Lower lobe of right lung (tissue), 2 donors: ENCODE results near the gene COG1. TPM values are rescaled to one million over a fixed set of nuclear protein-coding genes. Genes with fewer than 3 reads are reported as not detected.
A peak's percentile ranks its signal among the peaks of the same experiment; 100 is the strongest.

Experiments used
- ATAC-seq, 2 donors: fragments of 200-7000 bp; cut with Tn5 transposase; one replicate each; pipeline ENCODE4 v1.9.1; 2020 to 2022; ENCODE audit warnings: mild to moderate bottlenecking in 2 of 2, moderate library complexity in 2 of 2
- DNase-seq: peaks from one replicate; pipeline ENCODE4 v3.0.0-alpha.2; 2020
- H3K27ac ChIP-seq: fragments of 200-600 bp; one replicate; pipeline ENCODE4 v1.8.0; 2022
- H3K27me3 ChIP-seq: fragments of 200-600 bp; one replicate; pipeline ENCODE4 v1.8.0; 2022; ENCODE audit warnings: low read depth
- H3K36me3 ChIP-seq: fragments of 200-600 bp; one replicate; pipeline ENCODE4 v1.8.0; 2022; ENCODE audit warnings: mild to moderate bottlenecking
- H3K4me1 ChIP-seq: fragments of 200-600 bp; one replicate; pipeline ENCODE4 v1.8.0; 2022
- H3K4me3 ChIP-seq: fragments of 200-600 bp; one replicate; pipeline ENCODE4 v1.8.0; 2022; ENCODE audit warnings: mild to moderate bottlenecking
- H3K9me3 ChIP-seq: fragments of 200-600 bp; one replicate; pipeline ENCODE4 v1.8.0; 2022
- CTCF ChIP-seq: fragments of 200-600 bp; IDR thresholded peaks from one replicate; pipeline ENCODE4 v1.8.0; 2022; ENCODE audit warnings: antibody characterized with exemption, mild to moderate bottlenecking
- intact Hi-C: fragments of 100-400 bp; cut with DNase I; formaldehyde crosslinking; loops from one replicate; pipeline ENCODE4 v1.11.0; 2022
- total RNA-seq: library from RNA; stranded (reverse); fragmentation: NEBNext Ultra II Directional; extraction: Animal tissue kit (Norgen Biotek cat#: 25700); gene quantifications from one replicate; pipeline ENCODE4 v1.2.1, GENCODE V29; 2021
- donor health status: DM: no; HTN: yes; CAD: no; lungs with severe emphysema.

Gene COG1
- total RNA-seq, 1 donor from 2014 or later: 36.4 TPM

GRCh38 chr17:73226556-73227172, 33.8 kb downstream of the COG1 start:
- H3K36me3 ChIP-seq: peaks cover 9% of the 10 kb centered on the region
- no peak for TF ChIP-seq CTCF
- DNase-seq: no peak
- no peak overlapping the region for H3K4me3 ChIP-seq
- no peak for ATAC-seq
- no peaks in the 10 kb centered on the region for H3K9me3 ChIP-seq
- H3K27me3 ChIP-seq: no peaks in the 10 kb centered on the region
- H3K27ac ChIP-seq: no peak overlapping the region
- H3K4me1 ChIP-seq: peaks cover 49% of the 10 kb centered on the region
- intact Hi-C loops: no loop called here

- H3K27ac ChIP-seq: no peak overlapping the region
- peaks cover 49% of the 10 kb centered on the region for H3K4me1 ChIP-seq
Observed at GRCh38 chr17:73227379-73227778, 34.5 kb downstream of the COG1 start.

GRCh38 chr17:73227944-73228343, 35.1 kb downstream of the COG1 start:
- H3K9me3 ChIP-seq: no peaks in the 10 kb centered on the region
- no peak overlapping the region for H3K27ac ChIP-seq
- DNase-seq: no peak
- ATAC-seq: no peak
- H3K4me3 ChIP-seq: no peak overlapping the region
- peaks cover 9% of the 10 kb centered on the region for H3K36me3 ChIP-seq
- TF ChIP-seq CTCF: no peak
- no peaks in the 10 kb centered on the region for H3K27me3 ChIP-seq
- intact Hi-C loops: no loop called here
- peaks cover 49% of the 10 kb centered on the region for H3K4me1 ChIP-seq

More at GRCh38 chr17:73227379-73227778, 34.5 kb downstream of the COG1 start:
- no peak for ATAC-seq
- no peak for TF ChIP-seq CTCF
- no peaks in the 10 kb centered on the region for H3K27me3 ChIP-seq
- H3K4me3 ChIP-seq: peak overlapping the region; percentile 9
- intact Hi-C loops: no loop called here
- no peaks in the 10 kb centered on the region for H3K9me3 ChIP-seq
- DNase-seq: no peak
- peaks cover 9% of the 10 kb centered on the region for H3K36me3 ChIP-seq

- DNase-seq: peak; percentile 61
- peak; percentile 25 to 39 for ATAC-seq
- no peak for TF ChIP-seq CTCF
- Histone ChIP-seq H3K27me3 (no peaks in the 10 kb centered on the region), H3K4me3 (no peak overlapping the region), H3K36me3 (peaks cover 9% of the 10 kb centered on the region), H3K9me3 (no peaks in the 10 kb centered on the region), H3K27ac (no peak overlapping the region), H3K4me1 (peaks cover 56% of the 10 kb centered on the region)
- intact Hi-C loops: no loop called here
Observed at GRCh38 chr17:73228748-73229236, 35.9 kb downstream of the COG1 start.

GRCh38 chr17:73230088-73230487, 37.2 kb downstream of the COG1 start:
- no peak for ATAC-seq
- H3K4me1 ChIP-seq: peaks cover 59% of the 10 kb centered on the region
- TF ChIP-seq CTCF: no peak
- H3K27ac ChIP-seq: no peak overlapping the region
- H3K4me3 ChIP-seq: no peak overlapping the region
- no peaks in the 10 kb centered on the region for H3K27me3 ChIP-seq
- intact Hi-C loops: no loop called here
- peaks cover 12% of the 10 kb centered on the region for H3K36me3 ChIP-seq
- DNase-seq: no peak
- H3K9me3 ChIP-seq: no peaks in the 10 kb centered on the region
